GM13977 (cell line): ENCODE data around the gene SLC48A1.
"Not testable (repeated sequence)": the region's sequence is repeated elsewhere in the genome, so short reads cannot be mapped to it uniquely, and the experiment has no call there.

ENCODE experiments used
- DNase-seq: peaks from one replicate; pipeline ENCODE4 v3.0.0; 2012; ENCODE audit warnings: low spot score
- CTCF ChIP-seq: IDR thresholded peaks from 2 replicates; pipeline ENCODE4 v1.5.1; 2012; ENCODE audit warnings: mild to moderate bottlenecking, control low read depth; ENCODE audit not compliant: insufficient read depth; ENCODE audit errors: extremely low read depth, missing control alignments
- in situ Hi-C: fragments of 300-500 bp; cut with MboI; formaldehyde crosslinking; loops from one replicate; pipeline ENCODE4 v1.12.0; 2022; ENCODE audit warnings: low sequenced_read_pairs, low pct_unique_long_range_greater_than_20kb, mixed read lengths, inconsistent platforms; ENCODE audit not compliant: unreplicated experiment

SLC48A1 gene

GRCh38 chr12:47813511-47814196 lies 40.6 kb downstream of the SLC48A1 start:
- no peak for TF ChIP-seq CTCF
- in situ Hi-C loops, result no loop called here
- DNase-seq, result peak; percentile 77

GRCh38 chr12:47814539-47815170 lies 41.6 kb downstream of the SLC48A1 start:
- in situ Hi-C loops, result no loop called here
- DNase-seq, result no peak
- TF ChIP-seq CTCF, result no peak

- DNase-seq, in situ Hi-C loops: not testable (repeated sequence)
Observed at GRCh38 chr12:47815447-47815846, 42.4 kb downstream of the SLC48A1 start.

- DNase-seq, result no peak
- no peak for TF ChIP-seq CTCF
- in situ Hi-C loops, result no loop called here
Observed at GRCh38 chr12:47816403-47817271, 43.6 kb downstream of the SLC48A1 start.

- DNase-seq, result no peak
- in situ Hi-C loops, result no loop called here
- TF ChIP-seq CTCF, result peak; percentile 18
Observed at GRCh38 chr12:47817272-47818006, 44.4 kb downstream of the SLC48A1 start.

GRCh38 chr12:47818007-47818376 lies 45.0 kb downstream of the SLC48A1 start:
- TF ChIP-seq CTCF, result no peak
- no peak for DNase-seq
- in situ Hi-C loops, result no loop called here
